Mesodermal cell (in vitro differentiated cells): ENCODE data around the gene ELOVL7.

Experiments used
- H3K27ac ChIP-seq: 2 replicates; pipeline ENCODE4 v1.7.0; 2013; ENCODE audit warnings: mild to moderate bottlenecking, low read depth, low read length, moderate library complexity; ENCODE audit not compliant: severe bottlenecking
- H3K36me3 ChIP-seq: 2 replicates; pipeline ENCODE4 v1.7.1; 2013; ENCODE audit warnings: mild to moderate bottlenecking, low read length, moderate library complexity; ENCODE audit not compliant: control insufficient read depth, insufficient read depth
- H3K4me1 ChIP-seq: one replicate; pipeline ENCODE4 v1.7.1; 2013; ENCODE audit warnings: mild to moderate bottlenecking, low read length; ENCODE audit not compliant: insufficient read depth, control insufficient read depth, poor library complexity, severe bottlenecking
- H3K4me3 ChIP-seq: 2 replicates; pipeline ENCODE4 v1.7.0; 2013; ENCODE audit warnings: low read length, control low read depth, mild to moderate bottlenecking; ENCODE audit not compliant: insufficient read depth, poor library complexity, severe bottlenecking; ENCODE audit errors: extremely low read depth
- H3K9me3 ChIP-seq: 2 replicates; pipeline ENCODE4 v1.7.1; 2013; ENCODE audit warnings: mild to moderate bottlenecking, low read length, moderate library complexity; ENCODE audit not compliant: control insufficient read depth
- WGBS, 2 experiments: methylation state at CpG; one replicate each; pipeline ENCODE4 v1.1.5; 2013; ENCODE audit warnings: missing lambda C conversion rate in 2 of 2; ENCODE audit not compliant: insufficient coverage in 2 of 2; 5-methylcytosine and 5-hydroxymethylcytosine counted together

ELOVL7 gene

DNA sequence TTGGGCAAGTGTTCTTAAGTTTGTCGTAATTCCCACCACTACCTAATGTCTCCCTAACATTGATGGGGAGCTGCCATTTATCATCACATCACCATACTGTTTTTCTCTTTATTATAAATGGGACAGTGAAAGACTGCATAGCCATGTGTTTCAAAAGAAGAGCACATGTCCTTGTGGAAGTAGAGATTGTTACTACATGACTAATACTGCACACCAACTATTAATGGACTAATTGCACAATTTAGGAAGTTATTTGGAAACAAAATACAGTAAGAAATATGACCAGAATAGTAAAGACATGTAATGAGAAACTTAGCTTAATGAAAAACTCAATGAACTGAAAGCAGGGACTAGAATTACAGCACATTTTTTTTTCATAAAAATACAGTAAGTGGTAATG lies 12.0 kb upstream of the ELOVL7 start:
- Histone ChIP-seq H3K9me3 (no peaks in the 10 kb centered on the region), H3K36me3 (no peaks in the 10 kb centered on the region), H3K4me1 (peaks cover 2% of the 10 kb centered on the region), H3K27ac (no peak overlapping the region), H3K4me3 (no peak overlapping the region)
- WGBS, 2 experiments, result no CpG with 5 or more reads among the region's 1 CpG

DNA sequence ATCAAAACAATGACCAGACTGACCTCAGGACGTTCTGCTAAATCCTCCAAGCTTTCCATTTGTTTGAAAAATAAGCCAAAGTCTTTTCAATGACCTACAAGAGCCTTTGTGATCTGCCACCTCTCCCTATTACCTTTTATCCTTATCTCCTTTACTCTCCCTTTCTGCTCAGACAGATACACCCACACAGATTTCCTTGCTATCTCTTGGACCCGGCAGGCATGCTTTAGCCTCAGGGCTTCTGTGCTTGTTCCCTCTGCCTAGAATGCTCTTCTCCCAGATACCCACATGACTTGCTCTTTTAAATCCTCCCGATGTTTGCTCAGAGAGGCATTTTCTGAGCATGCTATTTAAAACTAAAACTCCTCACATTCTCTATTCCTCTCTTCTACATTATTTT lies 8.9 kb upstream of the ELOVL7 start:
- 20 to 28% methylated on average over 3 of the region's 3 CpGs for WGBS, 2 experiments
- Histone ChIP-seq H3K4me1 (peaks cover 2% of the 10 kb centered on the region), H3K4me3 (no peak overlapping the region), H3K9me3 (no peaks in the 10 kb centered on the region), H3K27ac (no peak overlapping the region), H3K36me3 (no peaks in the 10 kb centered on the region)

DNA sequence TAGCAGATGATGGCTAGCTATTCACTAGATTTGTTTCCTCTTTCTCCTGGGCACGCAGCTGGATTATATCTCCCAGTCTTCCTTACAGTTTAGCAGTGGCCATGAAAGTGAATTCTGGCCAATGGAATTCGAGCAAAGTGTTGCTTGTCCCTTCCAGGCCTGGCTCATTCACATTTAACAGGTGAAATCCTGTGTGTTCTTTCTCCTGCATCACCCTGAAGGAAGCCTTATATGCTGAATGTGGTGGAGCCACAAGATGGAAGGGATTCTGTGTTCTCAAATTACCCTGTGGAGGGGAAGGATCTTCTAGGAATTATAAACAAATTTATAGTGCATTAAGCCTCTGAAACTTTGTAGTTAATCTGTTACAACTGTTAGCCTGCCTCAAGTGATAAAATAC lies 8.2 kb upstream of the ELOVL7 start:
- no peak overlapping the region for H3K4me3 ChIP-seq
- no peaks in the 10 kb centered on the region for H3K9me3 ChIP-seq
- peaks cover 2% of the 10 kb centered on the region for H3K4me1 ChIP-seq
- H3K27ac ChIP-seq, result peak overlapping the region; percentile 3
- H3K36me3 ChIP-seq, result no peaks in the 10 kb centered on the region
- WGBS, 2 experiments, result 67 to 79% methylated on average over 1 to 2 of the region's 2 CpGs

DNA sequence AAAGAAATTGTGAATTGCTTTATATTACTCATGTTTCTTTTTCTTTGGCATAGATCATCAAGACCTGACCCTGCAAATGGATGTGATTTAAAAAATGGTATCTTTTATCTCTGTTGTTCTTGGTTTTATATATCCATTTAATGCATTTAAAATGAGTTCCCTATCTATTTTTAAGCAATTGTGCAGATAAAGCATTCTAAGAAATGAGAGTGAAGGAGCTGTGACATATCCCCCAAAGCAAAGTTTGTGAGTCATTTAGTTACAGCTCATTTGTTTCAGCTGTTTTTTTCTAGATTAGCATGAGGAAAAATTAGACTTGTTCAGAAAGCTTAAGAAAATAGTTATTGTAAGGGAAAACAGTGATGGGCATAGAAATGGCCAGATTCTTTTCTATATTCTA lies 7.6 kb upstream of the ELOVL7 start:
- H3K36me3 ChIP-seq, result no peaks in the 10 kb centered on the region
- H3K4me1 ChIP-seq, result peaks cover 2% of the 10 kb centered on the region
- H3K9me3 ChIP-seq, result no peaks in the 10 kb centered on the region
- H3K27ac ChIP-seq, result no peak overlapping the region
- H3K4me3 ChIP-seq, result no peak overlapping the region

DNA sequence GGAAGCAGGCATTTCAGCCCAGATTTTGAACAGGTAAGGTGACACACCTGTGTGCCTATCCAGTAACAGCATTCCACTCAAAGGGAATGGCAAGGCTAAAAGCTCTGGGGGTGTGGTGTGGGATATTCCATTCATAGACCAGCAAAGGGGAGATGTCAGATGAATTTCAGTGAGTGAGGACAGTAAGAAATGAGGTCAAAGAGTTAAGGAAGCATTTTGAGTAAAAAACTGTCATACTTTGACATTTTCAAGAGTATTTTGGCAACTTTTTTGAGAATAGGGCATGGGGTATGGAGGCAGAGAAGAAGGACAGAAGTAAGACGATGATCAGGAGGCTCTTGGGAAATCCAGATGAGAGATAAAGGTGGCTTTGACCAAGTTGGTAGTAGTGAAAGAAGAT lies 2.2 kb upstream of the ELOVL7 start:
- Histone ChIP-seq H3K36me3 (no peaks in the 10 kb centered on the region), H3K4me1 (no peaks in the 10 kb centered on the region), H3K4me3 (no peak overlapping the region), H3K27ac (no peak overlapping the region), H3K9me3 (no peaks in the 10 kb centered on the region)
- 91% methylated on average over 1 of the region's 1 CpG for WGBS, 2 experiments

DNA sequence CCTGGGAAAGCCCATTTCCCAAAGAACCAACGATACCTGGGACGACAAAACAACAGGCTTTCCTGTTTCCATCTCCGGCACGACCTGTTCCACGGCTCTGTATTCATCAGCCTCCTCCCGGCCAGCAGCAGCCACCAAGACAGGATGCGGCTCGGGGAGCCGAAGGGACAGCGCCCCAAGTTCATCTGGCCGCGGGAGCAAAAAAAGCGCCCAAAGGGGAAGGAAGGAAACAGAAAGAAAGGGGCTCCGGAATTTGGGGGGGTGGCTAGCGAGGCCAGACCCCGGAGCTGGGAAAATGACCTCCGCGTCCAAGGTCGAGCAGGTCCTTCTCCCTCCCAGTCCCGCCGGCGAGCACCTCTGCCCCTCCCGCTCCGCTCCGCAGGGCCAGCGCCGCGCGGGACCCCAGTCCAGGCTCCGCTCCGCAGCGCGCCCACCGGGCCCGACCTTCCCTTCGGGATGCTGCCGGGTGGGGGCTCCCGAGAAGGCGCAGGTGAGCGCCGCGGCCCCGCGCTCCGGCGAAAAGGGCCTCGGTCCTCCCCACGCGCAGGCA lies 608 bp downstream of the ELOVL7 start:
- 0 to 1% methylated on average over 44 to 45 of the region's 49 CpGs for WGBS, 2 experiments
- Histone ChIP-seq H3K4me3 (peak overlapping the region; percentile 56), H3K27ac (no peak overlapping the region), H3K36me3 (no peaks in the 10 kb centered on the region), H3K4me1 (no peaks in the 10 kb centered on the region), H3K9me3 (no peaks in the 10 kb centered on the region)

DNA sequence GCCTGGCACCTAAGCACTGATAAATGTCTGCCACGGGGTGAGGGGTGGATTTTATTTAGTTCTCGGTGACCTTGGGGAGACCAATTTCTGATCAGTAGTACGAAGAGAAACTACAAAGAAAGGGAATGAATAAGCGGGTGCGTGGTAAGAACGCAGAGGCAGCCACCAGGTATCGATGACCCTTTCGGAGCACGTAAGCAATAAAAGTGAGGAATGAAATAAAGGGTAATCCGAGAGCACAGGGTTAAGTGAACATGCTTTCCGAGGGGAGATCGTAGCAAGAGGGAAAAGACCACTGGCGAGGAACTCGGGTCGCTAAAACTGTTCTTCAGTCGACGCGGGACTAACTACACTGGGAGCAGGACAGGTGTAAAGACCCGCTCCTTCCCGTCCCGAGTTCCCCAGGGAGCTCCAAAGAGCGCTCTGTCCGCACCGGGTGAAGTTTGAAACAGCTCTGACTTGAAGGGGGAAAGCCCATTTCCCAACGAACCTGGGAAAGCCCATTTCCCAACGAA lies 1.1 kb downstream of the ELOVL7 start:
- WGBS, 2 experiments, result 2 to 3% methylated on average over 22 to 26 of the region's 26 CpGs

DNA sequence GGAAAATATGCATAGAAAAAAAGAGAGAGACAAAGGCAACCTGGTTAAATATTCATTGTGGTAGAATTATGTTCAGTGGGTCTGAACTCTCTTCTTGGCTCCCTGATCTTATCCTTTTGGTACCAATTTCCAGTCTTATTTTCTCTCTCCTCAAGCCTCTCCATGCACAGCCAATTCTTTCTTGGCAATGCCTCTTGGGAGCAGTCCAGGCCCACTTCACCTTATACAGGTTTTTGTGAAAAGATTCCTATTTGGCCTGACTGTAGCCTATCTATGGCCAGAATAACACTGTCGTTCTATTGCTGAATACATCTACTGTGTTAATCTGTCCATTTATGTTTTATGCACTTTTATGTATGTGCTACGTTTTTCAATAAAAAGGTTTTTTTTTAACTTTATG lies 2.7 kb downstream of the ELOVL7 start:
- Histone ChIP-seq H3K4me3 (no peak overlapping the region), H3K4me1 (no peaks in the 10 kb centered on the region), H3K27ac (no peak overlapping the region), H3K9me3 (no peaks in the 10 kb centered on the region), H3K36me3 (no peaks in the 10 kb centered on the region)
- 88% methylated on average over 1 of the region's 2 CpGs; no CpG with 5 or more reads in 1 of the 2 experiments for whole genome bisulfite sequencing, 2 experiments

More for the DNA sequence above, 1.1 kb downstream of the ELOVL7 start:
- H3K9me3 ChIP-seq, result no peaks in the 10 kb centered on the region
- peak overlapping the region; percentile 56 for H3K4me3 ChIP-seq
- H3K4me1 ChIP-seq, result no peaks in the 10 kb centered on the region
- no peak overlapping the region for H3K27ac ChIP-seq
- no peaks in the 10 kb centered on the region for H3K36me3 ChIP-seq

DNA sequence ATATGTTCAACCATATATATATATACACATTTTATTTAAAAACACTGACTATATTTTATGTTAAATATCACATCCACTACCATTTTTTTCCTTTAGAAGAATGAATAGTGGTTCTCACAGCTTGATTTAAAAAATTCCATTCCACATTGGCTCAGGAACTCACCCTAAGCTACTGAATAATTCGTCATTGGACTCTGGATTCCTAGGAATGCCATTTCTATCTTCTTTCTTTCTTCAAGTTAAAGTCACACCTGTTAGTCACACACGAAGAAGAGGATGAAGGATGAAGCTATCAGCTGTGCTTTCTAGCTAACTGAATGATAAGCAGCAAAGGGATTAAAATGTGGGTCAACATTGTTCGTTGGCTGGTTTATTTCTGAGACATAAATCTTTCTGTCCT lies 7.9 kb downstream of the ELOVL7 start:
- Histone ChIP-seq H3K36me3 (no peaks in the 10 kb centered on the region), H3K9me3 (no peaks in the 10 kb centered on the region), H3K4me3 (no peak overlapping the region), H3K27ac (no peak overlapping the region), H3K4me1 (no peaks in the 10 kb centered on the region)
- whole genome bisulfite sequencing, 2 experiments, result 67 to 100% methylated on average over 1 to 2 of the region's 3 CpGs

DNA sequence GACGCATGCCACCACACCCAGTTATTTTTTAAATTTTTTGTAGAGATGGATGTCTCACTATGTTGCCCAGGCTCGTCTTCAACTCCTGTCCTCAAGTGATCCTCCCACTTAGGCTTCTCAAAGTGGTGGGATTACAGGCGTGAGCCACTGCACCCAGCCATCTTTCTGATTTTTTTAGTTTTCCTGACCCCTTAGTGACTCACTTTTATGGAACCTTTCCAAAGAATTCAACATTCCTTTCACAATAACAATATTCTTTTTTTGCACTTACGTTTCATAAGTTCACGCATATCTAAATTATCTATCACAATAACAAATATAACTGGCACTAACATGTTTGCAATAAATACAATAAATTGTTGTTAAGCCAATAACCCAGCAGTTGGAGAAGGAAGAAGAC lies 8.5 kb downstream of the ELOVL7 start:
- WGBS, 2 experiments, result 85 to 100% methylated on average over 1 to 2 of the region's 5 CpGs
- Histone ChIP-seq H3K4me1 (no peaks in the 10 kb centered on the region), H3K36me3 (no peaks in the 10 kb centered on the region), H3K9me3 (no peaks in the 10 kb centered on the region), H3K27ac (no peak overlapping the region), H3K4me3 (no peak overlapping the region)

DNA sequence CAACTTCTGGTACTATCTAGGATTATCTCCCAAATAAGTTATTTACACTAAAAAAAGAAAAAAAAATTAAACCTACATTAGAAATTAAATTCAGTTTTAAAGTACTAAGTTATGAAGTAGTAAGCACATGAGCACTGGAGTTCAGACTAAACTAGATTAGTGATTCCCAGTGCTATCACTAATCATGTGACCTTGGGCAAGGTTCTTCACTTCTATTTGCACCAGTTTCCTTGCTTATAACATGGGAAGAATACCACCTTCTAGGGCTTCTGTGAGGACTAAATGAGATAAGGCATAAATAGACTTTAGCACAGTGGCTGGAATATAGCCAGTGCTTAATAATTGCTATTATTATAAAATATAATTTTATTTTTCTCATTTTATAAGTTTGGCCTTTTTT lies 10.5 kb downstream of the ELOVL7 start:
- no peak overlapping the region for H3K27ac ChIP-seq
- no peak overlapping the region for H3K4me3 ChIP-seq
- no peaks in the 10 kb centered on the region for H3K36me3 ChIP-seq
- H3K4me1 ChIP-seq, result no peaks in the 10 kb centered on the region
- no peaks in the 10 kb centered on the region for H3K9me3 ChIP-seq
